GM23338 (cell line): ENCODE data around the gene FHOD1. TPM values are rescaled to one million over a fixed set of nuclear protein-coding genes. Genes with fewer than 3 reads are reported as not detected.

Experiments
- ATAC-seq: fragments of 200-7000 bp; cut with Tn5 transposase; 3 replicates; pipeline ENCODE4 v1.9.1; 2020
- DNase-seq: peaks from one replicate; pipeline ENCODE4 v3.0.0-alpha.2; 2015; ENCODE audit warnings: low spot score
- H2AFZ ChIP-seq: fragments of 200-600 bp; sonication (generic); 2 replicates; pipeline ENCODE4 v1.8.0; 2016; ENCODE audit warnings: antibody characterized with exemption, mild to moderate bottlenecking, moderate library complexity
- H3F3A ChIP-seq: fragments of 200-600 bp; sonication (generic); replicated peaks from 2 replicates; pipeline ENCODE4 v1.8.0; 2017; ENCODE audit warnings: antibody characterized with exemption, mixed run types, low read depth
- H3K27ac ChIP-seq: fragments of 200-600 bp; sonication (generic); 2 replicates; pipeline ENCODE4 v1.6.1; 2016; ENCODE audit warnings: low read depth
- H3K27me3 ChIP-seq: fragments of 200-600 bp; sonication (generic); 2 replicates; pipeline ENCODE4 v1.8.0; 2016; ENCODE audit warnings: mild to moderate bottlenecking, mixed run types, moderate library complexity; ENCODE audit not compliant: insufficient read depth
- H3K36me3 ChIP-seq: fragments of 200-600 bp; sonication (generic); 2 replicates; pipeline ENCODE4 v1.8.0; 2016; ENCODE audit warnings: mild to moderate bottlenecking; ENCODE audit not compliant: insufficient read depth
- H3K4me1 ChIP-seq: fragments of 200-600 bp; sonication (generic); 2 replicates; pipeline ENCODE4 v1.8.0; 2016; ENCODE audit warnings: mild to moderate bottlenecking, moderate library complexity; ENCODE audit not compliant: insufficient read depth
- H3K4me2 ChIP-seq: fragments of 200-600 bp; sonication (generic); 2 replicates; pipeline ENCODE4 v1.7.1; 2017; ENCODE audit warnings: mixed run types
- H3K4me3 ChIP-seq: fragments of 200-600 bp; sonication (generic); 2 replicates; pipeline ENCODE4 v1.6.1; 2016; ENCODE audit warnings: mixed run types
- H3K79me2 ChIP-seq: fragments of 200-600 bp; sonication (generic); replicated peaks from 2 replicates; pipeline ENCODE4 v1.8.0; 2017; ENCODE audit warnings: mild to moderate bottlenecking; ENCODE audit not compliant: insufficient read depth
- H3K9me2 ChIP-seq: fragments of 200-600 bp; sonication (generic); 2 replicates; pipeline ENCODE4 v1.8.0; 2017; ENCODE audit not compliant: insufficient read depth
- H4K20me1 ChIP-seq: fragments of 200-600 bp; sonication (generic); replicated peaks from 2 replicates; pipeline ENCODE4 v1.8.0; 2017; ENCODE audit warnings: mild to moderate bottlenecking; ENCODE audit not compliant: insufficient read depth
- H3K27ac Mint-ChIP-seq: 2 replicates; pipeline ENCODE4 v1.8.0; 2020; ENCODE audit warnings: inconsistent platforms, mild to moderate bottlenecking, moderate library complexity, mixed read lengths
- H3K27me3 Mint-ChIP-seq: 3 replicates; pipeline ENCODE4 v1.8.0; 2022; ENCODE audit warnings: low read depth, mild to moderate bottlenecking, moderate library complexity, mixed read lengths, inconsistent platforms; ENCODE audit not compliant: insufficient read depth, poor library complexity
- H3K36me3 Mint-ChIP-seq: 3 replicates; pipeline ENCODE4 v1.8.0; 2021; ENCODE audit warnings: low read depth, mild to moderate bottlenecking, inconsistent platforms, moderate library complexity, mixed read lengths
- H3K4me1 Mint-ChIP-seq: 3 replicates; pipeline ENCODE4 v1.8.0; 2020; ENCODE audit warnings: mild to moderate bottlenecking, inconsistent platforms, mixed read lengths
- H3K4me3 Mint-ChIP-seq: 3 replicates; pipeline ENCODE4 v1.8.0; 2021; ENCODE audit warnings: moderate library complexity, mild to moderate bottlenecking, inconsistent platforms, mixed read lengths
- H3K9me3 Mint-ChIP-seq: 3 replicates; pipeline ENCODE4 v1.8.0; 2020; ENCODE audit warnings: moderate library complexity, mild to moderate bottlenecking, inconsistent platforms, mixed read lengths
- CTCF ChIP-seq, 2 experiments: fragments of 200-600 bp in 1 of 2; sonication (generic) in 1 of 2; conservative IDR thresholded peaks; 2 replicates each; pipeline versions ENCODE4 v1.5.1 to v1.6.1; 2016 to 2017; ENCODE audit warnings: antibody characterized with exemption in 2 of 2, low read depth in 2 of 2, mild to moderate bottlenecking in 2 of 2, moderate library complexity in 1 of 2
- ETS1 ChIP-seq: IDR thresholded peaks from 2 replicates; pipeline ENCODE4 v1.6.1; 2016; ENCODE audit warnings: antibody characterized with exemption
- EZH2 ChIP-seq: fragments of 200-600 bp; sonication (generic); IDR thresholded peaks from one replicate; pipeline ENCODE4 v1.8.0; 2017; ENCODE audit warnings: antibody characterized with exemption, mild to moderate bottlenecking, low read depth; ENCODE audit not compliant: unreplicated experiment
- EZH2phosphoT487 ChIP-seq: fragments of 200-600 bp; sonication (generic); IDR thresholded peaks from one replicate; pipeline ENCODE4 v1.8.1; 2018; ENCODE audit warnings: antibody characterized with exemption; ENCODE audit not compliant: unreplicated experiment
- JUNB ChIP-seq: IDR thresholded peaks from one replicate; pipeline ENCODE4 v1.6.1; 2016; ENCODE audit warnings: antibody characterized with exemption; ENCODE audit not compliant: unreplicated experiment
- NANOG ChIP-seq: IDR thresholded peaks from 2 replicates; pipeline ENCODE4 v1.6.1; 2016; ENCODE audit warnings: antibody characterized with exemption, borderline replicate concordance
- POLR2AphosphoS5 ChIP-seq: IDR thresholded peaks from 2 replicates; pipeline ENCODE4 v1.6.1; 2016; ENCODE audit warnings: antibody characterized with exemption, low read depth
- REST ChIP-seq: IDR thresholded peaks from one replicate; pipeline ENCODE4 v1.6.1; 2018; ENCODE audit warnings: antibody characterized with exemption; ENCODE audit not compliant: unreplicated experiment
- STAT1 ChIP-seq: IDR thresholded peaks from one replicate; pipeline ENCODE4 v1.6.1; 2016; ENCODE audit warnings: antibody characterized with exemption; ENCODE audit not compliant: unreplicated experiment
- ZNF114 ChIP-seq: fragments of 250-450 bp; sonication (Bioruptor Pico); IDR thresholded peaks from 2 replicates; pipeline ENCODE4 v1.5.0; 2020; ENCODE audit warnings: mild to moderate bottlenecking, moderate library complexity
- ZNF331 ChIP-seq: fragments of 250-450 bp; sonication (Bioruptor Pico); IDR thresholded peaks from 2 replicates; pipeline ENCODE4 v1.5.0; 2020; ENCODE audit warnings: low read depth, mild to moderate bottlenecking, moderate library complexity
- polyA plus RNA-seq: library from polyadenylated mRNA; unstranded; fragments of >200 nt; fragmentation: Nextera tagmentation; extraction: Ambion mirVana; gene quantifications from 2 replicates; pipeline ENCODE4 v1.2.1, GENCODE V29; 2016
- total RNA-seq: library from RNA; depleted of rRNA; stranded (reverse); fragments of >200 nt; shearing (Covaris generic); gene quantifications from 2 replicates; pipeline ENCODE4 v1.2.3, GENCODE V29; 2014

Gene FHOD1
- total and polyA plus RNA-seq, 2 experiments from 2014 or later: 26.2 to 52.7 TPM

GRCh38 chr16:67277294-67277998 is 30.2 kb upstream of the FHOD1 start (continued):
- TF ChIP-seq NANOG (no peak), ETS1 (no peak), EZH2 (no peak), EZH2phosphoT487 (no peak), POLR2AphosphoS5 (no peak), ZNF114 (CRISPR knock-in tag) (no peak)

- Histone ChIP-seq H4K20me1 (no peaks in the 10 kb centered on the region), H3K4me3 (no peak overlapping the region), H3K27ac (no peak overlapping the region), H3K4me1 (peaks cover 5% of the 10 kb centered on the region; the same call in 1 of the 2 replicates), H3K4me2 (no peak overlapping the region), H3K79me2 (no peaks in the 10 kb centered on the region), H3K9me2 (no peaks in the 10 kb centered on the region), H3K27me3 (peaks cover 13% of the 10 kb centered on the region), H3F3A (no peaks in the 10 kb centered on the region), H2AFZ (no peak overlapping the region), H3K36me3 (no peaks in the 10 kb centered on the region)
- peaks cover 15% of the 10 kb centered on the region for H3K27me3 Mint-ChIP-seq
- no peaks in the 10 kb centered on the region for H3K9me3 Mint-ChIP-seq
- H3K4me3 Mint-ChIP-seq: no peak overlapping the region
- peaks cover 2% of the 10 kb centered on the region; the same call in 1 of the 3 replicates for H3K4me1 Mint-ChIP-seq
- ATAC-seq (no peak), DNase-seq (no peak)
- H3K27ac Mint-ChIP-seq: no peak overlapping the region
- no peaks in the 10 kb centered on the region; the same call in 2 of the 3 replicates for H3K36me3 Mint-ChIP-seq
- TF ChIP-seq STAT1 (no peak), EZH2 (no peak), JUNB (no peak), CTCF (conservative IDR thresholded peaks at IDR 0.05; ENCODE audit: low read depth in 2 of 2) (no peak), EZH2phosphoT487 (no peak), REST (no peak), ETS1 (no peak), POLR2AphosphoS5 (no peak), ZNF331 (CRISPR knock-in tag) (no peak), ZNF114 (CRISPR knock-in tag) (no peak), NANOG (no peak)
Measured at GRCh38 chr16:67275321-67275720, 28.0 kb upstream of the FHOD1 start.
